NCI-H2081 treated with DMSO at 0.1 percent for 48 hours (cell line): ENCODE data around the gene PCDHA9.
"Not testable (repeated sequence)": the region's sequence is repeated elsewhere in the genome, so short reads cannot be mapped to it uniquely, and the experiment has no call there.

Source experiments
- DNase-seq: peaks from one replicate; lab custom pipeline; 2025; lab: John Stamatoyannopoulos, UW

Gene PCDHA9

DNA sequence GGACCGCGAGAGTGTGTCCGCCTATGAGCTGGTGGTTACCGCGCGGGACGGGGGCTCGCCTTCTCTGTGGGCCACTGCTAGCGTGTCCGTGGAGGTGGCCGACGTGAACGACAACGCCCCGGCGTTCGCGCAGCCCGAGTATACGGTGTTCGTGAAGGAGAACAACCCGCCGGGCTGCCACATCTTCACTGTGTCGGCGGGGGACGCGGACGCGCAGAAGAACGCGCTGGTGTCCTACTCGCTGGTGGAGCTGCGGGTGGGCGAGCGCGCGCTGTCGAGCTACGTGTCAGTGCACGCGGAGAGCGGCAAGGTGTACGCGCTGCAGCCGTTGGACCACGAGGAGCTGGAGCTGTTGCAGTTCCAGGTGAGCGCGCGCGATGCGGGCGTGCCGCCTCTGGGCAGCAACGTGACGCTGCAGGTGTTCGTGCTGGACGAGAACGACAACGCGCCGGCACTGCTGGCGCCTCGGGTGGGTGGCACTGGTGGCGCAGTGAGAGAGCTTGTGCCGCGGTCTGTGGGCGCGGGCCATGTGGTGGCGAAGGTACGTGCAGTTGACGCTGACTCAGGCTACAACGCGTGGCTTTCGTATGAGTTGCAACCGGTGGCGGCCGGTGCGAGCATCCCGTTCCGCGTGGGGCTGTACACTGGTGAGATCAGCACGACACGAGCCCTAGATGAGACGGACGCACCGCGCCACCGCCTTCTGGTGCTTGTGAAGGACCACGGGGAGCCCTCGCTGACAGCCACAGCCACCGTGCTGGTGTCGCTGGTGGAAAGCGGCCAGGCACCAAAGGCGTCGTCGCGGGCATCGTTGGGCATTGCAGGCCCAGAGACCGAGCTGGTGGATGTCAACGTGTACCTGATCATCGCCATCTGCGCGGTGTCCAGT lies 12.3 kb upstream of the PCDHA9 start:
- no peak for DNase-seq

DNA sequence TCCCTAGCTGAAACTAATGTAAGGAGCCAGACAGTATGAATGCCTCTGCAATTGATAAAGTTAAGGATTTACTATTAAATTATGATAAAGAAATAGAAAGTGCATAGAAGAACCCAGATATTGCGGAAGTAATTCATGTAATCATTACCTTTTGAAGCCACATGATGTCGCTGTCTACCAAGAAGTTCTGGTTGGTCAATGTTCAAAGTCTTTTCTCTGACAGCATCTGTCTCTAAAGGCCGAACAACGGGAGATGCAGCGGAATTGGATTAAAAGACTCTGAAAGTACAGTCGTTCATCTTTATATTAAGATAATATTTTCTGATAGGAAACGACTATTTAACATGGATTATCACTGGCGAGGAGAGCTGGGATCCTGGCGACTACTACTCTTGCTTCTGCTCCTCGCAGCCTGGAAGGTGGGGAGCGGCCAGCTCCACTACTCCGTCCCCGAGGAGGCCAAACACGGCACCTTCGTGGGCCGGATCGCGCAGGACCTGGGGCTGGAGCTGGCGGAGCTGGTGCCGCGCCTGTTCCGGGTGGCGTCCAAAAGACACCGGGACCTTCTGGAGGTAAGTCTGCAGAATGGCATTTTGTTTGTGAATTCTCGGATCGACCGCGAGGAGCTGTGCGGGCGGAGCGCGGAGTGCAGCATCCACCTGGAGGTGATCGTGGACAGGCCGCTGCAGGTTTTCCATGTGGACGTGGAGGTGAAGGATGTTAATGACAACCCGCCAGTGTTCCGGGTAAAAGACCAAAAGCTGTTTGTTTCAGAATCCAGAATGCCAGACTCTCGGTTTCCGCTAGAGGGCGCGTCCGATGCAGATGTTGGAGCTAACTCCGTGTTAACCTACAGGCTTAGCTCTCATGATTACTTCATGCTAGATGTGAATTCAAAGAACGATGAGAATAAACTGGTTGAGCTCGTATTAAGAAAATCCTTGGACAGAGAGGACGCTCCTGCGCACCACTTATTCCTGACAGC lies 6.9 kb upstream of the PCDHA9 start, which contains the start of gene PCDHA8:
PCDHA8 (plus strand) TSS at position 210 of the 985 bp plus-strand sequence; CDS start at position 345, 135 bp downstream.
- peak; percentile 26 for DNase-seq

DNA sequence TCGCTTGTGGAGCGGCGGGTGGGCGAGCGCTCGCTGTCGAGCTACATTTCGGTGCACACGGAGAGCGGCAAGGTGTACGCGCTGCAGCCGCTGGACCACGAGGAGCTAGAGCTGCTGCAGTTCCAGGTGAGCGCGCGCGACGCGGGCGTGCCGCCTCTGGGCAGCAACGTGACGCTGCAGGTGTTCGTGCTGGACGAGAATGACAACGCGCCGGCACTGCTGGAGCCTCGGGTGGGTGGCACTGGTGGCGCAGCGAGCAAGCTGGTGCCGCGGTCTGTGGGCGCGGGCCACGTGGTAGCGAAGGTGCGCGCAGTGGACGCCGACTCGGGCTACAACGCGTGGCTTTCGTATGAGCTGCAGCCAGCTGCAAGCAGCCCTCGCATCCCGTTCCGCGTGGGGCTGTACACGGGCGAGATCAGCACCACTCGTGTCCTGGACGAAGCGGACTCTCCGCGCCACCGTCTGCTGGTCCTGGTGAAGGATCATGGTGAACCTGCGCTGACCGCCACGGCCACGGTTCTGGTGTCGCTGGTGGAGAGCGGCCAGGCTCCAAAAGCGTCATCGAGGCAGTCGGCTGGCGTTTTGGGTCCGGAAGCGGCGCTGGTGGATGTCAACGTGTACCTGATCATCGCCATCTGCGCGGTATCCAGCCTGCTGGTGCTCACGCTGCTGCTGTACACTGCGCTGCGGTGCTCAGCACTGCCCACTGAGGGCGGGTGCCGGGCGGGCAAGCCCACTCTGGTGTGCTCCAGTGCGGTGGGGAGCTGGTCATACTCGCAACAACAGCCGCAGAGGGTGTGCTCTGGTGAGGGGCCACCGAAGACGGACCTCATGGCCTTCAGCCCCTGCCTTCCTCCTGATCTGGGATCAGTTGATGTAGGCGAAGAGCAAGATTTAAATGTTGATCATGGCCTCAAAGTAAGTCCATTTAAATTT lies 5.1 kb upstream of the PCDHA9 start:
- DNase-seq, result no peak

DNA sequence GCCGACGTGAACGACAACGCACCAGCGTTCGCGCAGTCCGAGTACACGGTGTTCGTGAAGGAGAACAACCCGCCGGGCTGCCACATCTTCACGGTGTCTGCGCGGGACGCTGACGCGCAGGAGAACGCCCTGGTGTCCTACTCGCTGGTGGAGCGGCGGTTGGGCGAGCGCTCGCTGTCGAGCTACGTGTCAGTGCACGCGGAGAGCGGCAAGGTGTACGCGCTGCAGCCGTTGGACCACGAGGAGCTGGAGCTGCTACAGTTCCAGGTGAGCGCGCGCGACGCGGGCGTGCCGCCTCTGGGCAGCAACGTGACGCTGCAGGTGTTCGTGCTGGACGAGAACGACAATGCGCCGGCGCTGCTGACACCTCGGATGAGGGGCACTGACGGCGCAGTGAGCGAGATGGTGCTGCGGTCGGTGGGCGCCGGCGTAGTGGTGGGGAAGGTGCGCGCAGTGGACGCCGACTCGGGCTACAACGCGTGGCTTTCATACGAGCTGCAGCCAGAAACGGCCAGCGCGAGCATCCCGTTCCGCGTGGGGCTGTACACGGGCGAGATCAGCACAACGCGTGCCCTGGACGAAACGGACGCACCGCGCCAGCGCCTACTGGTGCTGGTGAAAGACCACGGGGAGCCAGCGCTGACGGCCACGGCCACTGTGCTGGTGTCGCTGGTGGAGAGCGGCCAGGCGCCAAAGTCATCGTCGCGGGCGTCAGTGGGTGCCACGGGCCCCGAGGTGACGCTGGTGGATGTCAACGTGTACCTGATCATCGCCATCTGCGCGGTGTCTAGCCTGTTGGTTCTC lies 1.9 kb downstream of the PCDHA9 start:
- not testable (repeated sequence) for DNase-seq

DNA sequence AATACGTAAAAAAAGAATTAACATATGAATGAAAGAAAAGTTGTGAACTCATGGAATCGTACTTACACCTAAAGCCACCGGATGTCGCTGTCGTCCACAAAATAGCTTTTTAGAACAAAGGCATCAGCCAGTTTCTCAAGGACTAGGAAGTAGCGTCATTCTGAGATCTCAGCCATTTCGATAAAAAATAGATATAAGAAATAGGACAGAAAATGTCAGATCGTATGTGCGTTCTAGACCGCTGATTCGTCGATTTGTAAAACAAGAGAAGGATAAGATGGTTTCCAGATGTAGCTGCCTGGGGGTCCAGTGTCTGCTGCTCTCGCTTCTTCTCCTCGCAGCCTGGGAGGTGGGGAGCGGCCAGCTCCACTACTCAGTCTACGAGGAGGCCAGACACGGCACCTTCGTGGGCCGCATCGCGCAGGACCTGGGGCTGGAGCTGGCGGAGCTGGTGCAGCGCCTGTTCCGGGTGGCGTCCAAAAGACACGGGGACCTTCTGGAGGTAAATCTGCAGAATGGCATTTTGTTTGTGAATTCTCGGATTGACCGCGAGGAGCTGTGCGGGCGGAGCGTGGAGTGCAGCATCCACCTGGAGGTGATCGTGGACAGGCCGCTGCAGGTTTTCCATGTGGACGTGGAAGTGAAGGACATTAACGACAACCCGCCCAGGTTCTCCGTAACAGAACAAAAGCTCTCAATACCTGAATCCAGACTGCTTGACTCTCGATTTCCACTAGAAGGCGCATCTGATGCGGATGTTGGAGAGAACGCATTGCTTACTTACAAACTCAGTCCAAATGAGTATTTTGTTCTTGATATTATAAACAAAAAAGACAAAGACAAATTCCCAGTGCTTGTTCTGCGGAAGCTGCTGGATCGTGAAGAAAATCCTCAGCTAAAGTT lies 7.8 kb downstream of the PCDHA9 start, which contains the start of gene PCDHA10:
PCDHA10 (plus strand) TSS at position 126 of the 903 bp plus-strand sequence; CDS start at position 278, 152 bp downstream.
- DNase-seq, result no peak

DNA sequence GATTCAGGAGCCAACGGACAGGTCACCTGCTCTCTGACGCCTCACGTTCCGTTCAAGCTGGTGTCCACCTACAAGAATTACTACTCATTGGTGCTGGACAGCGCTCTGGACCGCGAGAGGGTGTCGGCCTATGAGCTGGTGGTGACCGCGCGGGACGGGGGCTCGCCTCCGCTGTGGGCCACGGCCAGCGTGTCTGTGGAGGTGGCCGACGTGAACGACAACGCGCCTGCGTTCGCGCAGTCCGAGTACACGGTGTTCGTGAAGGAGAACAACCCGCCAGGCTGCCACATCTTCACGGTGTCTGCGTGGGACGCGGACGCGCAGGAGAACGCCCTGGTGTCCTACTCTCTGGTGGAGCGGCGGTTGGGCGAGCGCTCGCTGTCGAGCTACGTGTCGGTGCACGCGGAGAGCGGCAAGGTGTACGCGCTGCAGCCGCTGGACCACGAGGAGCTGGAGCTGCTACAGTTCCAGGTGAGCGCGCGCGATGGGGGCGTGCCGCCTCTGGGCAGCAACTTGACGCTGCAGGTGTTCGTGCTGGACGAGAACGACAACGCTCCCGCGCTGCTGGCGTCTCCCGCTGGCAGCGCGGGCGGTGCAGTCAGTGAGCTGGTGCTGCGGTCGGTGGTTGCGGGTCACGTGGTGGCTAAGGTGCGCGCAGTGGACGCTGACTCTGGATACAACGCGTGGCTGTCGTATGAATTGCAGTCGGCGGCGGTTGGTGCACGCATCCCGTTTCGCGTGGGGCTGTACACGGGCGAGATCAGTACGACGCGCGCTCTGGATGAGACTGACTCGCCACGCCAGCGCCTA lies 9.2 kb downstream of the PCDHA9 start:
- DNase-seq, result no peak

DNA sequence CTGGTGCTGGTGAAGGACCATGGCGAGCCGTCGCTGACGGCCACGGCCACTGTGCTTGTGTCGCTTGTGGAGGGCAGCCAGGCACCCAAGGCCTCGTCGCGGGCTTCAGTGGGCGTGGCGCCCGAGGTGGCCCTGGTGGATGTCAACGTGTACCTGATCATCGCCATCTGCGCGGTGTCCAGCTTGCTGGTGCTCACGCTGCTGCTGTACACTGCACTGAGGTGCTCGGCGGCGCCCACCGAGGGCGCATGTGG lies 9.7 kb downstream of the PCDHA9 start:
- DNase-seq, result no peak

DNA sequence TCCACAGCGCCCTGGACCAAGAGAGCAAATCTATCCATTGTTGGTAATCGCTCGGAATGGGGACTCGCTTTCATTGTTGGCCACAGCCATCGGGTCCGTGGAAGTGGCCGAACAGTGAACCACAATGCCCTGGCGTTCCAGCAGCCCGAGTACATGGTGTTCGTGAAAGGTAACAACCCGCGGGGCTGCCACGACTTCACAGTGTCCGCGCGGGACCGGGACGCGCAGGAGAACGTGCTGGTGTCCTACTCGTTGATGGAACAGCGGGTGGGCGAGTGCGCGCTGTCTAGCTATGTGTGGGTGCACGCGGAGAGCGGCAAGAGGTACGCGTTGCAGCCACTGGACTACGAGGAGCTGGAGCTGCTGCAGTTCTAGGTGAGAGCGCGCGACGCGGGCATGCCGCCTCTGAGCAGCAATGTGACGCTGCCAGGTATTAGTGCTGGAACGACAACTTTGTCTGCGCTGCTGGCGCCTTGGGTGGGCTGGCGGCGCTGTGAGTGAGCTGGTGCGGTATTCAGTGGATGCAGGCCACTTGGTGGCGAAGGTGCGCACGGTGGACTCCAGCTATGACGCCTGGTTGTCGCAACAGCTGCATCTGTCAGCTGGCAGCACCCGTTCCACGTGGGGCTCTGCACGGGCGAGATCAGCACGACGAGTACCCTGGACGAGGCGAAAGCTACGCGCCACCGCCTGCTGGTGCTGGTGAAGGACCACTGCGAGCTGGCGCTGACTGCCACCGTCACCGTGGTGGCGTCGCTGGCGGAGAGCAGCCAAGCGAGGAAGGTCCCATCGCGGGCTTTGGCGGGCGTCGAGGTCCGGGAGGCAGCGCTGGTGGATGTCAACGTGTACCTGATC lies 14.5 kb downstream of the PCDHA9 start:
- no peak for DNase-seq

DNA sequence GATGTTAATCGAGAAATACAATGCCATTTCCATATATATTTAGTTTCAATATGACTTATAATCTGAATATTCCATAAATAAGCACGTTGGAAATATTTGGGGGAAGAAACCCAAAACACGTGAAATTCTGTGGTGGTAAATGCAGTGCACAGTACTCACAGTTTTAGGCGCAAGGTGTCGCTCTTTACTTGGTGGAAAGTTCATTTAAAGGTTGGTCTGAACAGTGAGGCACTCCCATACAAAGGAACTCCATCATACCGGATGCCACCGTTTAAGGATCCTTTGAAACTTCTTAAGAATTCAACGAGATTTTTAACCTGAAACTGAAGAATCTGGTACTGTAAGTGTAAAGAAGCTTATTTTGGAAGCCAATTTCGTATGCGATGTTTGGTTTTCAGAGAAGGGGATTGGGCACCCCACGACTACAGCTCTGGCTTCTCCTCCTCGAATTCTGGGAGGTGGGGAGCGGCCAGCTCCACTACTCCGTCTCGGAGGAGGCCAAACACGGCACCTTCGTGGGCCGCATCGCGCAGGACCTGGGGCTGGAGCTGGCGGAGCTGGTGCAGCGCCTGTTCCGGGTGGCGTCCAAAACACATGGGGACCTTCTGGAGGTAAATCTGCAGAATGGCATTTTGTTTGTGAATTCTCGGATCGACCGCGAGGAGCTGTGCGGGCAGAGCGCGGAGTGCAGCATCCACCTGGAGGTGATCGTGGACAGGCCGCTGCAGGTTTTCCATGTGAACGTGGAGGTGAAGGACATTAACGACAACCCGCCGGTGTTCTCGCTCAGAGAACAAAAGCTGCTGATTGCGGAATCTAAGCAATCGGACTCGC lies 20.8 kb downstream of the PCDHA9 start, which contains the start of gene PCDHA11:
PCDHA11 (plus strand) TSS at position 237 of the 834 bp plus-strand sequence; CDS start at position 384, 147 bp downstream.
- DNase-seq, result no peak

DNA sequence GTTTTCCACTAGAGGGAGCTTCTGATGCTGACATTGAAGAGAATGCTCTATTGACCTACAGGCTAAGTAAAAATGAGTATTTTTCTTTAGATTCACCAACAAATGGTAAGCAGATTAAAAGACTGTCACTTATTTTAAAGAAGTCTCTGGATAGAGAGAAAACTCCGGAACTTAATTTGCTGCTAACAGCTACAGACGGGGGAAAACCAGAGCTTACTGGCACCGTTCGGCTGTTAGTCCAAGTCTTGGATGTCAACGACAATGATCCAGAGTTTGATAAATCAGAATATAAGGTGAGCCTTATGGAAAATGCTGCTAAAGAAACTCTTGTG lies 21.3 kb downstream of the PCDHA9 start:
- no peak for DNase-seq

DNA sequence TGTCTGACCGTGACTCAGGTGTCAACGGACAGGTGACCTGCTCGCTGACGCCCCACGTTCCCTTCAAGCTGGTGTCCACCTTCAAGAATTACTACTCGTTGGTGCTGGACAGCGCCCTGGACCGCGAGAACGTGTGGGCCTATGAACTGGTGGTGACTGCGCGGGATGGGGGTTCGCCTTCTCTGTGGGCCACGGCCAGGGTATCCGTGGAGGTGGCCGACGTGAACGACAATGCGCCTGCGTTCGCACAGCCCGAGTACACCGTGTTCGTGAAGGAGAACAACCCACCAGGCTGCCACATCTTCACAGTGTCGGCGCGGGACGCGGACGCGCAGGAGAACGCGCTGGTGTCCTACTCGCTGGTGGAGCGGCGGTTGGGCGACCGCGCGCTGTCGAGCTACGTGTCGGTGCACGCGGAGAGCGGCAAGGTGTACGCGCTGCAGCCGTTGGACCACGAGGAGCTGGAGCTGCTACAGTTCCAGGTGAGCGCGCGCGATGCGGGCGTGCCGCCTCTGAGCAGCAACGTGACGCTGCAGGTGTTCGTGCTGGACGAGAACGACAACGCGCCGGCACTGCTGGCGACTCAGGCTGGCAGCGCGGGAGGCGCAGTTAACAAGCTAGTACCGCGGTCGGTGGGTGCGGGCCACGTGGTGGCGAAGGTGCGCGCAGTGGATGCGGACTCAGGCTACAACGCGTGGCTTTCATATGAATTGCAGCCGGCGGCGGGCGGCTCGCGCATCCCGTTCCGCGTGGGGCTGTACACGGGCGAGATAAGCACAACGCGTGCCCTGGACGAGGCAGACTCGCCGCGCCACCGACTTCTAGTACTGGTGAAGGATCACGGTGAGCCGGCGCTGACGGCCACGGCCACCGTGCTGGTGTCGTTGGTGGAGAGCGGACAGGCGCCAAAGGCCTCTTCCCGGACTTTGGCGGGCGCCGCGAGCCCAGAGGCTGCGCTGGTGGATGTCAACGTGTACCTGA lies 22.3 kb downstream of the PCDHA9 start:
- DNase-seq, result no peak

DNA sequence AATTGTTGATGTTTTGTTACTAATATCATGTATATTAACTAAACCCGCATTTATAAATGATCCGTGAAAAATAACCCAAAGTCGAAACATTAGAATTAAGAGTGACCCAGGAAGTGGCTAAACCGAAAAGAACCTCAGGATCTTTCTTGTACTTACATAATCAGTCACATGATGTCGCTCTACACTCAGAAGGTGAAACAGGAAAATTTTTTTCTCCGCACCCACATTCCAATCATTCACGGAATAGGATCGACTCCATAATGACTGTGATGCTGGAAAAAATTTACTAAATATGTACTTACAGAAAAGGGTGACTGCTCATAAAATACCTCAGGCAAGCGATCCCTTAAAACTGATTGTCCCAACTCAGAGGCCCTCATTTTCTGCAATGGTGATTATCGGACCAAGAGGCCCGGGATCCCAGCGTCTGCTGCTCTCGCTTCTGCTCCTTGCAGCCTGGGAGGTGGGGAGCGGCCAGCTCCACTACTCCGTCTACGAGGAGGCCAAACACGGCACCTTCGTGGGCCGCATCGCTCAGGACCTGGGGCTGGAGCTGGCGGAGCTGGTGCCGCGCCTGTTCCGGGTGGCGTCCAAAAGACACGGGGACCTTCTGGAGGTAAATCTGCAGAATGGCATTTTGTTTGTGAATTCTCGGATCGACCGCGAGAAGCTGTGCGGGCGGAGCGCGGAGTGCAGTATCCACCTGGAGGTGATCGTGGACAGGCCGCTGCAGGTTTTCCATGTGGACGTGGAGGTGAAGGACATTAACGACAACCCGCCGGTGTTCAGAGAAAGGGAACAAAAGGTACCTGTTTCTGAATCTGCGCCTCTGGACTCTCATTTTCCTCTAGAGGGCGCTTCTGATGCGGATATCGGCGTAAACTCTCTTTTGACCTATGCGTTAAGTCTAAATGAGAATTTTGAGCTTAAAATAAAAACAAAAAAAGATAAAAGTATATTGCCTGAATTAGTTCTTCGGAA lies 27.2 kb downstream of the PCDHA9 start, which contains the start of gene PCDHA12:
PCDHA12 (plus strand) TSS at position 224 of the 981 bp plus-strand sequence; CDS start at position 389, 165 bp downstream.
- DNase-seq, result no peak

DNA sequence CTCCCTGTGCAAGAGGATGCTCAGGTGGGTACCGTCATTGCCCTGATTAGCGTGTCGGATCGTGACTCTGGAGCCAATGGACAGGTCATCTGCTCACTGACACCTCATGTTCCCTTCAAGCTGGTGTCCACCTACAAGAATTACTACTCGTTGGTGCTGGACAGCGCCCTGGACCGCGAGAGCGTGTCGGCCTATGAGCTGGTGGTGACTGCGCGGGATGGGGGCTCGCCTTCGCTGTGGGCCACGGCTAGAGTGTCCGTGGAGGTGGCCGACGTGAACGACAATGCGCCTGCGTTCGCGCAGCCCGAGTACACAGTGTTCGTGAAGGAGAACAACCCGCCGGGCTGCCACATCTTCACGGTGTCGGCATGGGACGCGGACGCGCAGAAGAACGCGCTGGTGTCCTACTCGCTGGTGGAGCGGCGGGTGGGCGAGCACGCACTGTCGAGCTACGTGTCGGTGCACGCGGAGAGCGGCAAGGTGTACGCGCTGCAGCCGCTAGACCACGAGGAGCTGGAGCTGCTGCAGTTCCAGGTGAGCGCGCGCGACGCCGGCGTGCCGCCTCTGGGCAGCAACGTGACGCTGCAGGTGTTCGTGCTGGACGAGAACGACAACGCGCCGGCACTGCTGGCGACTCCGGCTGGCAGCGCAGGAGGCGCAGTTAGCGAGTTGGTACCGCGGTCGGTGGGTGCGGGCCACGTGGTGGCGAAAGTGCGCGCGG lies 28.5 kb downstream of the PCDHA9 start:
- DNase-seq, result not testable (repeated sequence)

DNA sequence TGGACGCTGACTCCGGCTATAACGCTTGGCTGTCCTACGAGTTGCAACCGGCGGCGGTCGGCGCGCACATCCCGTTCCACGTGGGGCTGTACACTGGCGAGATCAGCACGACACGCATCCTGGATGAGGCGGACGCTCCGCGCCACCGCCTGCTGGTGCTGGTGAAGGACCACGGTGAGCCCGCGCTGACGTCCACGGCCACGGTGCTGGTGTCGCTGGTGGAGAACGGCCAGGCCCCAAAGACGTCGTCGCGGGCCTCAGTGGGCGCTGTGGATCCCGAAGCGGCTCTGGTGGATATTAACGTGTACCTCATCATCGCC lies 29.0 kb downstream of the PCDHA9 start:
- no peak for DNase-seq
